Esophagus mucosa (tissue), 1 donor: ENCODE measurements around the gene NR1I3. TPM values are rescaled to one million over a fixed set of nuclear protein-coding genes. Genes with fewer than 3 reads are reported as not detected.
"Not testable (repeated sequence)": the region's sequence is repeated elsewhere in the genome, so short reads cannot be mapped to it uniquely, and the experiment has no call there.

ENCODE experiments used
- ATAC-seq: fragments of 200-7000 bp; cut with Tn5 transposase; one replicate; pipeline ENCODE4 v1.9.1; 2020
- total RNA-seq: library from RNA; stranded (reverse); gene quantifications from one replicate; pipeline ENCODE4 v1.2.4, GENCODE V29; 2023
- donor health status: DM: yes; HTN: yes; CAD: no.

NR1I3 gene
- total RNA-seq = not detected

GRCh38 chr1:161238039-161238473 is at the start of gene NR1I3:
Gene NR1I3, minus strand, starts transcription at chr1:161238203. Its CDS starts 1,638 bp downstream, at chr1:161236565.
- peak; percentile 16 for ATAC-seq

GRCh38 chr1:161287482-161288054 is 49.6 kb upstream of the NR1I3 start:
- ATAC-seq = no peak

- no peak for ATAC-seq
Observed at GRCh38 chr1:161285521-161285920, 47.5 kb upstream of the NR1I3 start.

- ATAC-seq = no peak
Observed at GRCh38 chr1:161285113-161285512, 47.1 kb upstream of the NR1I3 start.

- no peak for ATAC-seq
Observed at GRCh38 chr1:161282991-161283390, 45.0 kb upstream of the NR1I3 start.

- no peak for ATAC-seq
Observed at GRCh38 chr1:161274874-161275273, 36.9 kb upstream of the NR1I3 start.

- ATAC-seq = no peak
Observed at GRCh38 chr1:161273402-161273801, 35.4 kb upstream of the NR1I3 start.

GRCh38 chr1:161267321-161267720 is 29.3 kb upstream of the NR1I3 start:
- no peak for ATAC-seq

- no peak for ATAC-seq
Observed at GRCh38 chr1:161266836-161267235, 28.8 kb upstream of the NR1I3 start.

- no peak for ATAC-seq
Observed at GRCh38 chr1:161266202-161266601, 28.2 kb upstream of the NR1I3 start.

GRCh38 chr1:161265305-161265704 is 27.3 kb upstream of the NR1I3 start:
- ATAC-seq = no peak

GRCh38 chr1:161261261-161262235 is 23.5 kb upstream of the NR1I3 start:
- ATAC-seq = peak; percentile 75

- ATAC-seq = peak; percentile 51
Observed at GRCh38 chr1:161260376-161261260, 22.6 kb upstream of the NR1I3 start.

GRCh38 chr1:161259765-161260164 is 21.8 kb upstream of the NR1I3 start:
- ATAC-seq = no peak

GRCh38 chr1:161259345-161259702 is 21.3 kb upstream of the NR1I3 start:
- no peak for ATAC-seq

- peak; percentile 84 for ATAC-seq
Observed at GRCh38 chr1:161258439-161259344, 20.7 kb upstream of the NR1I3 start, which contains the start of gene PCP4L1. Gene PCP4L1, plus strand, starts transcription at chr1:161258745. Its CDS starts 230 bp downstream, at chr1:161258975.

GRCh38 chr1:161257109-161257508 is 19.1 kb upstream of the NR1I3 start:
- not testable (repeated sequence) for ATAC-seq

GRCh38 chr1:161255955-161256520 is 18.0 kb upstream of the NR1I3 start:
- ATAC-seq = not testable (repeated sequence)

GRCh38 chr1:161255302-161255701 is 17.3 kb upstream of the NR1I3 start:
- ATAC-seq = not testable (repeated sequence)

GRCh38 chr1:161251579-161251978 is 13.6 kb upstream of the NR1I3 start:
- no peak for ATAC-seq

- ATAC-seq = no peak
Observed at GRCh38 chr1:161250829-161251228, 12.8 kb upstream of the NR1I3 start.
